ENCODE data around the gene COQ5.
"Not testable (repeated sequence)": the region's sequence is repeated elsewhere in the genome, so short reads cannot be mapped to it uniquely, and the experiment has no call there.

COQ5 gene

GRCh38 chr12:120522568-120522967 lies 6.4 kb downstream of the COQ5 start:
- no peak for DNase-seq

- not testable (repeated sequence) for DNase-seq
These were observed 9.6 kb downstream of the COQ5 start for GRCh38 chr12:120519324-120519723.

GRCh38 chr12:120515496-120515895 lies 13.5 kb downstream of the COQ5 start:
- no peak for DNase-seq

GRCh38 chr12:120514002-120514401 lies 15.0 kb downstream of the COQ5 start:
- no peak for DNase-seq

GRCh38 chr12:120508537-120508936 lies 20.4 kb downstream of the COQ5 start:
- DNase-seq, result no peak

- no peak for DNase-seq
These were observed 24.4 kb downstream of the COQ5 start for GRCh38 chr12:120504587-120504986.

GRCh38 chr12:120500581-120500980 lies 28.4 kb downstream of the COQ5 start:
- no peak for DNase-seq

GRCh38 chr12:120498870-120499515 lies 30.0 kb downstream of the COQ5 start:
- no peak for DNase-seq

- DNase-seq, result no peak
These were observed 31.3 kb downstream of the COQ5 start for GRCh38 chr12:120497524-120498150.

GRCh38 chr12:120496413-120497340 lies 32.3 kb downstream of the COQ5 start:
- DNase-seq, result no peak

- peak; percentile 95 for DNase-seq
These were observed 33.1 kb downstream of the COQ5 start, which contains the start of gene DYNLL1 for GRCh38 chr12:120495731-120496412. Gene DYNLL1, plus strand, starts transcription at chr12:120496113. Its CDS starts 309 bp downstream, at chr12:120496422.

- no peak for DNase-seq
These were observed 33.7 kb downstream of the COQ5 start for GRCh38 chr12:120495186-120495730.

- no peak for DNase-seq
These were observed 38.0 kb downstream of the COQ5 start for GRCh38 chr12:120490833-120491512.

GRCh38 chr12:120490325-120490724 lies 38.6 kb downstream of the COQ5 start:
- no peak for DNase-seq

- no peak for DNase-seq
These were observed 39.9 kb downstream of the COQ5 start for GRCh38 chr12:120489018-120489417.

- DNase-seq, result no peak
These were observed 40.8 kb downstream of the COQ5 start for GRCh38 chr12:120488057-120488640.

GRCh38 chr12:120487552-120487951 lies 41.4 kb downstream of the COQ5 start:
- DNase-seq, result not testable (repeated sequence)

GRCh38 chr12:120485961-120486881 lies 42.7 kb downstream of the COQ5 start:
- DNase-seq, result no peak

- no peak for DNase-seq
These were observed 45.3 kb downstream of the COQ5 start for GRCh38 chr12:120483621-120484020.

- DNase-seq, result no peak
These were observed 47.8 kb downstream of the COQ5 start for GRCh38 chr12:120481022-120481767.

Data from NCI-H2107 (cell line).